Stimulated activated CD8-positive, alpha-beta memory T cell treated with anti-CD3 and anti-CD28 coated beads, Interleukin-15, amount 100 ng/mL, for 4 hours (primary cell): ENCODE results near the gene NDUFS6.

Experiments used
- DNase-seq, 2 donors: peaks; one replicate each; pipeline ENCODE4 v3.0.0-alpha.2; 2020; ENCODE audit warnings: low read depth in 2 of 2

The NDUFS6 gene

GRCh38 chr5:1801222-1801966 is at the start of gene NDUFS6:
Gene NDUFS6 (plus strand): TSS chr5:1801407. CDS start chr5:1801418, 11 bp downstream.
- peak; percentile 49 to 70 for DNase-seq

GRCh38 chr5:1751864-1752822 is 49.1 kb upstream of the NDUFS6 start:
- no peak for DNase-seq

- DNase-seq, result no peak
Observed at GRCh38 chr5:1752881-1753280, 48.3 kb upstream of the NDUFS6 start.

- DNase-seq, result no peak
Observed at GRCh38 chr5:1753490-1753889, 47.7 kb upstream of the NDUFS6 start.

GRCh38 chr5:1754531-1755220 is 46.5 kb upstream of the NDUFS6 start:
- no peak for DNase-seq

- DNase-seq, result no peak
Observed at GRCh38 chr5:1755321-1755949, 45.8 kb upstream of the NDUFS6 start.

GRCh38 chr5:1756481-1756880 is 44.7 kb upstream of the NDUFS6 start:
- DNase-seq, result no peak

GRCh38 chr5:1757511-1757910 is 43.7 kb upstream of the NDUFS6 start:
- DNase-seq, result no peak

GRCh38 chr5:1758574-1758973 is 42.6 kb upstream of the NDUFS6 start:
- no peak for DNase-seq

- no peak for DNase-seq
Observed at GRCh38 chr5:1759378-1759970, 41.7 kb upstream of the NDUFS6 start.

GRCh38 chr5:1760231-1760630 is 41.0 kb upstream of the NDUFS6 start:
- DNase-seq, result no peak

- no peak for DNase-seq
Observed at GRCh38 chr5:1760656-1761452, 40.4 kb upstream of the NDUFS6 start.

GRCh38 chr5:1761453-1761755 is 39.8 kb upstream of the NDUFS6 start:
- no peak for DNase-seq

- no peak for DNase-seq
Observed at GRCh38 chr5:1762121-1762882, 38.9 kb upstream of the NDUFS6 start.

GRCh38 chr5:1762883-1763547 is 38.2 kb upstream of the NDUFS6 start:
- no peak for DNase-seq

GRCh38 chr5:1763548-1763911 is 37.7 kb upstream of the NDUFS6 start:
- DNase-seq, result no peak

- DNase-seq, result no peak
Observed at GRCh38 chr5:1763960-1764605, 37.1 kb upstream of the NDUFS6 start.

GRCh38 chr5:1764606-1764960 is 36.6 kb upstream of the NDUFS6 start:
- no peak for DNase-seq
